HEK293T (cell line): ENCODE measurements around the gene BRICD5.

Experiments used
- ARNT ChIP-seq: fragments of 450-650 bp; IDR thresholded peaks from 2 replicates; pipeline ENCODE4 v1.6.1; 2017; ENCODE audit warnings: mild to moderate bottlenecking
- BHLHE40 ChIP-seq: fragments of 450-650 bp; IDR thresholded peaks from 2 replicates; pipeline ENCODE4 v1.6.1; 2016; ENCODE audit warnings: mild to moderate bottlenecking, moderate library complexity, borderline replicate concordance
- CTBP1 ChIP-seq: fragments of 450-650 bp; IDR thresholded peaks from 2 replicates; pipeline ENCODE4 v1.6.1; 2016; ENCODE audit warnings: borderline replicate concordance
- ELF4 ChIP-seq: fragments of 450-650 bp; IDR thresholded peaks from 2 replicates; pipeline ENCODE4 v1.6.1; 2017; ENCODE audit warnings: antibody characterized with exemption
- FOXK2 ChIP-seq: fragments of 450-650 bp; IDR thresholded peaks from 2 replicates; pipeline ENCODE4 v1.6.1; 2016; ENCODE audit warnings: mild to moderate bottlenecking
- HDGF ChIP-seq: fragments of 450-650 bp; IDR thresholded peaks from 2 replicates; pipeline ENCODE4 v1.6.1; 2017; ENCODE audit warnings: antibody characterized with exemption, borderline replicate concordance
- L3MBTL2 ChIP-seq: fragments of 450-650 bp; conservative IDR thresholded peaks from 2 replicates; pipeline ENCODE4 v1.6.1; 2016; ENCODE audit warnings: mild to moderate bottlenecking
- PKNOX1 ChIP-seq: fragments of 450-650 bp; IDR thresholded peaks from 2 replicates; pipeline ENCODE4 v1.6.1; 2016
- SP1 ChIP-seq: fragments of 450-650 bp; IDR thresholded peaks from 2 replicates; pipeline ENCODE4 v1.6.1; 2017
- SUZ12 ChIP-seq: fragments of 450-650 bp; IDR thresholded peaks from 2 replicates; pipeline ENCODE4 v1.6.1; 2016; ENCODE audit warnings: mild to moderate bottlenecking
- TARDBP ChIP-seq: fragments of 450-650 bp; IDR thresholded peaks from 2 replicates; pipeline ENCODE4 v1.6.1; 2016
- ZNF384 ChIP-seq: fragments of 450-650 bp; IDR thresholded peaks from 2 replicates; pipeline ENCODE4 v1.6.1; 2016

- TF ChIP-seq L3MBTL2 (no peak), TARDBP (no peak), PKNOX1 (no peak), ELF4 (no peak), HDGF (no peak), ZNF384 (no peak), BHLHE40 (no peak), FOXK2 (no peak), SUZ12 (no peak), ARNT (no peak), SP1 (no peak), CTBP1 (no peak)
Observed at GRCh38 chr16:2199095-2199494, 11.6 kb downstream of the BRICD5 start.
